Inflammatory macrophage treated with lipopolysaccharide for 4 hours (primary cell): ENCODE results near the gene IL22RA1.

Source experiments
- DNase-seq: peaks from one replicate; pipeline ENCODE4 v3.0.0-alpha.2; 2020

IL22RA1 gene

DNA sequence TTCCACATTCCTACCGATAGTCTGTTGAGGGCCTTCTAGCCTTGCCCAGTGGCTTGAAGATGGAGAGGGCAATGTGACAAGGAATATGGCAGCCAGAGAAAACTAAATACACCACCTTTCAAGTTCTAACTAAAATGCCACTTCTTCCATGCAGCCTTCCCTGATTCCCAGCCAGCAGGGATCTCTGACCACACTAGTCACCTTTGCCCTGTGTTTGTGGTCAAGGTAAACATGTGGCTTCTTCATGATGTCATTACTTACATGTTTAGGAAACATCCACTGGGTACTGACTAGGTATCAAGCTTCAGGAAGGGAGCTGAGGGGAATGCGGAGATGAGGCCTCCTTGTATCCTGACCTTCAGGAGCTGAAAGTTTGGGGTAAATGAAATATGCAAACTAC is 22.6 kb upstream of the IL22RA1 start:
- no peak for DNase-seq

DNA sequence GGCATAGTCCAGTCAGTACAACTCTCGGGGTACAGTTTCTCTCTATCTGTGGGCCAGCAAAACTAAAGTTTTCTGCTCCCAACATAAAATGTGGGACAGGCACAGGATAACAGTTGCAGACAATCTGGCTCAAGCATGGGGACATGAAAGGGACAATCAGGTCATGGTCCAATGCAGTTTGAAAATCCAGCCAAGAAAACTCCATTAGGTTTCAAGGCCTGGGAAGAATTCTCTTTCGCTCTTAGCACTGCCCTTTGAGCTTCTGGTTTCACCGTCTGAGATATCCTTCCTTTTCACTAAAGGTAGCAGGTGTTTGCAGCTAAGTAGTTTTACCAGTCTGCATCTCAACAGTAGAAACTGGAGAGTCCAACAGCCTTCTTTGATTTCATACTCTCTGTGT is 21.1 kb upstream of the IL22RA1 start:
- DNase-seq = no peak

- DNase-seq = no peak
Measured at GRCh38 chr1:24162201-24162600, 19.3 kb upstream of the IL22RA1 start.

- no peak for DNase-seq
Measured at GRCh38 chr1:24161270-24161669, 18.3 kb upstream of the IL22RA1 start.

DNA sequence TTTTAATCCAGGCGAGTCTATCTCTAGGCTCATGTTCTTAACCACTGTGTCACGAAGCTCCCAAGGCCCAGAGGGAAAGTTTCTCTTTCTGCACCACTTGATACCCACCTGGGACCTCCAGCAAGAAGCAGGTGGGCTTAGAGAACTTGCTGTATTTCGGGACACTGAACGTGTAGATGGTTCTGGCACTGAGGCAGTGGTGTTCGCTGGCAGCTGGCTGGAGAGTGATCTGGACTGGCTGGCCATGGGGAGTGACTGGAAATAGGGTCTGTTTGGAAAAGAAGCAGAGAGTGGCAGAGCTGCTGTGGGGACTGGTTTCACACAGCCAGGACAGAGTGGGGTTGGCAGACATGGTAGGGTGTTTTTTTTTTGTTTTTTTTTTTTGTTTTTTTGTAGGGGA is 16.4 kb upstream of the IL22RA1 start:
- no peak for DNase-seq

- no peak for DNase-seq
Measured at GRCh38 chr1:24157918-24158481, 15.1 kb upstream of the IL22RA1 start.

- no peak for DNase-seq
Measured at GRCh38 chr1:24156542-24157260, 13.8 kb upstream of the IL22RA1 start.

DNA sequence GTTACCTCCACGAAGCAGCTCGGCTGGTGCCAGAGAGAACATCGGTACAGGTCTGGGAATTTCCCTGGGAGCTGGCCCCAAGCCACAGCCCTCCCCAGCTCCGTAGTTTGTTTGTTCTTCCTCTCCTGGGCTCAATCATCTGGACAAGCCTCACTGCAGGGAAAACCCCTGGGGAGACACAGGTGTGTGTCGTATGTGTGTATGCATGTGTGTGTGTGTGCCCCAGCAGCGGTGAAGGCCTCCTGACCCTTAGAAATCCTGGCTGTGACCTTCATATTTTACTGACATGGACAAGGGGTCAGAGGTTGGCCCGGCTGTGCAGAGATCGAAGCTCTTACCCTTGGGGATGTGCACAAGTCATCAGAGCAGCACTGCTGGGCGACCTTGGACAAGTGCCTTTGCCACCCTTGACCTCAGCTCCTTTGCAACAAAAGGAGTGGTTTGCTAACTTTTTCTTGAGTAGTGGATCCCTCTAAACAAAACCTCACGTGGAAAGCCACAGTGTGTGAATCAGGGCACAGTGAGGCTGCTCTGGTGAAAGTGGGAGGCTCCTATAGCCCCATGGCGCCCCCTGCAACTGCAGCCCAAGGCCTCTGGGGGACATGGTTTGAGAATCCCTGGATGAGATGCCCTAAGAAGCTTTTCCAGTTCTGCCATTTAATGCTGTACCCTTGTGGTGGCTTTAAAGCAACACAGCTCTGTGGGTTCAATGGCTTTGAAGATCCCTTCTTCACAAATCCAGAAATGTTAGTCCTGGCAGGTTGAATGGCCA is 12.3 kb upstream of the IL22RA1 start:
- DNase-seq = peak; percentile 11

DNA sequence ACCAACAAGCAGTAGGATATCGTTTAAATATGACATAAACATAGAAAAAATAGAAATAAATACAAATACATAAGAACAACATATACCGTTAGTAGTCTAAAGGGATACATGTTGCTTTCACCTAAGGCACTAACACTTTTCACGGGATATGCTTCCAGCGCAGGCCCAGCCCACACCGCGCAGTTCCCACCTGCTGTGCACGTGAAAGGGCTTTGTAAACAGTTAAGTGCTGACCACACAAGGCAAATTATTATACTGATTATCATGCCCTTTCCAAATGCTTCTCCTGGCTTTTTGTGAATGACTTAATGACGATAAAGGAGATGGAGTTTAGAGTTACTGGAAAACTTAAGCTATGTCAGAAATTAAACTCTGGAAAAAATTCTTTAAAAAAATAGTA is 11.3 kb upstream of the IL22RA1 start:
- DNase-seq = no peak

GRCh38 chr1:24152631-24153494 is 9.9 kb upstream of the IL22RA1 start:
- no peak for DNase-seq

DNA sequence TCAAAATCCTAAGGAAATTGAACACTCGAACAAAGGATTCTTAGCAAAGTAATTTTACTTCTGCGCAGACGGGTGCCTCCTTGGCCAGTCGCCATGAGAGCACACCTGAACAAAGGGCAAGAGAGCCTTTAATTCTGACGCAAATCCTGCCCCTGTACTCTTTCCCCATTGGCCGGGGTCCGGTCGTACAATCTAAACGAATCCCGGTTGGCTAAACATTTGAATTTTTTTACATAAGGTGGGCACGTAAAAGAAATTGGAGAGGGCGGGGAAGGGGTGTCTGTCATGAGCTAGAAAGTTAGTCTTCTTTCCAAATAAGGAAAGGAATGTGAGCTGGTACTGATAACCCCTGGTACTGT is 8.2 kb upstream of the IL22RA1 start:
- DNase-seq = no peak

GRCh38 chr1:24150234-24151174 is 7.6 kb upstream of the IL22RA1 start:
- peak; percentile 74 for DNase-seq

GRCh38 chr1:24149866-24150233 is 6.9 kb upstream of the IL22RA1 start:
- peak; percentile 84 for DNase-seq

DNA sequence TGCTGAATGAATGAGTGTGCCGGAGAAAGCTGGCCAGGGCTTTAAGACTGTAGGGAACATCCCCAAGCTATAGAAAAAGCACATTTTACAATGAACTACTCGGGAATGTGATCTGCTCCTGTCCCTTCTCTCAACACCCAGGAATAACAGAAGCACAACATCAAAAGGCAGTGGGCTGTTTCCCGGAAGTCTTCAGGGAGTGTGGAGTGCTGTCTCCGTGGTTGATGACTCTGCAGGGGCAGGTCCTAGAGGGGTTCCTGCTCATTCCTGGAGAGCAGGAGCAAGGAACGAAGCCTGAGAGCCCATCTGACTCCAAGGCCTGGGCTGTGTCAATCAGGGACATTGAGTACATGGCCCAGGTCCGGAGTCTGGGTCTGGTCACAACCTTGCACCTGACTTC is 4.9 kb upstream of the IL22RA1 start:
- no peak for DNase-seq

DNA sequence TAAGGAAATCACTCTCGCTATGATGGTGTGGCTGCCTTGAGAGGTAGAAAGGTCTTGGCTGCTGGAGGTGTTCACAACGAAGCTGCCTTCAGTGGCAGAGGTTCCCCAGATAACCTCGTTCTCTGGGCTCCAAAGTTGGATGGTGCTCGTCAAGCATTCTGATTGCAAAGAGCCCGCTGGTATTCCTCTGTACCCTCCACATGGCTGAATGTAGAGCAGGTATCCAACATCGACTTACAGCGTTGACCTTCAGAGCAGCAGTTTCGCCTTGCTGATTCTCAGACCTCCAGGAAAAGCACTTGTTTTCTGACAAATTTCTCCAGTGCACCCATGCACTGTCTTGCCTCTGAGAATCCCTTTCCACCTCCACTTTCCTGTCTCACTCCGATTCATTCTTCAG is 4.3 kb upstream of the IL22RA1 start:
- DNase-seq = no peak

DNA sequence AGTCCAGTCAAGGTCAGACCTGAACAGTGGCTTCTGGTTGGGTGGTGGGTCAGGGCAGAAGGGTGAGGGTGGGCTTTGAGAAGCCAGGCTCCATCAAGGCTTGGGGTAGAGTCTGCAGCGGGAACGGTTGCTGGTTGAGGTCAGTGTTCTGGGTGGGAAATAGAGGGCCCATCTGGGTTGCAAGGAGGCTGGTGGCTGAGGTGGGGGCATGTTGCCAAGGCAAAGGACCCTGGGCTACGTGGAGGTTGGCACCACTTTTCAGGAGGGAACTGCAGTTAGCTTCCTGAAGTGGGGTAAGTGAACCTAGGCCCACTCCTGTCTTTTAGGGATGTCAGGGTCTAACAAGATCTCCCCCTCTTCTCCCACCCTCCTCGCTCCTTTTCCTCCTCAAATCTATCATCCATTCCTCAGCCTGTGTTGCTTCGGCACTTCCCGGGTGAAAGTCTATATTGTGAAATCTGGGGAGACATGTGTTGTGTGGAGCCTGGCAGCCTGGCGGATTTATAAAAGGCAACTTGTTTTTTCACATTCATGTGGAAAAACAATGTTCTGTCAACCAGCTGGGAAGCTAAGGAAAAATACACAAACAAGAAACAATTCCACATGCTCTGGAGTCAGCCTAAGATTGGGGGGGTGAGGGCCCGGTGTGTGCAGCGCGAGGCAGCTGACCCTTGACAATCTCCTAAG is 1.5 kb downstream of the IL22RA1 start:
- no peak for DNase-seq

DNA sequence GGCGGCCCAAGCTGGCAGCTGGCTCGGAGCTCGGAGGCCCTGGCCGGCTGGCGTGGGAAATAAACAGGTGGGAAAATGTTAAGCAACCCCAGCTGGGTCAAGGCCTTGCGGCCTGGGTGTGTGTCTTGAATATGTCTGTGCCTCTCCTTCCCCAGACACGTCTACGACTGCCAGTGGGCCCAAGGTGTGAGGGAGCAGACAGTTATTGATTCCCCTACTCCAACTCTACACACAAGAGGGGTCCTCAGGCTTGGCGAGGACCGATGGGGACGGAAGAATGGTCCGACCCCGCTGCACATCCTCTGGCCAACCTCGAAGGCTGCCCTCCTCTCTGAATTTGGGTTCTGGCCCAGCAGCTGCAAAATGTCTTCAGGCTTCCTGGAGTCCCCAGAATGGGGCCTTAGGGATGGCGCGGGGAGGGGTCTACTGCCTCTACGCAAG is 2.2 kb downstream of the IL22RA1 start:
- no peak for DNase-seq

DNA sequence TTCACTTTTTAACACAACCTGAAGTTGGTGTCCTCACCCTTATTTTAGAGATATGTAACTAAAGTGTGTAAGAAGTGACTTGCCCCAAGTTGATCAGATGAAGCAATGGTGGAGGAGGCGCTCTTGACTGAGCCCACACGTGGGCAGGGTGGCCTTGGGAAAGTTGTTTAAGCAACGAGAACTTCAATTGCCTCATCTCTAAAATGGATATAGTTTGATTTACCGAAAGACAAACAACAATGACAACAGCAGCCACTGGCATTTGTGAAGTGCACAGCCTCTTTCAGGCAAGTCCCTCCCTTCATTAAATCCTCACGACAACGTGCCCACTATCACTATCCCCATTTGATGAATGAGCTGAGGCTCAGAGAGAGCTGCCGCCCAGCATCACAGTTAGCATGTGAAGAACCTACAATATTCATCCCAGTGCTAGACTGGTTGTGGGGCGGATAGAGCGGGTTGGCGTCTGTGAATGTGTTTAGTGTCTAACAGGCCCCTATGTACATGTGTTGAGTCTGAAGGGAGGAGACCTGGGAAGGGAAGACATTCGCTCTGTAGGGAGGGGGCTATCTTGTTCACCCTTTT is 3.0 kb downstream of the IL22RA1 start:
- DNase-seq = peak; percentile 71

- no peak for DNase-seq
Measured at GRCh38 chr1:24139222-24139489, 3.8 kb downstream of the IL22RA1 start.

- peak; percentile 26 for DNase-seq
Measured at GRCh38 chr1:24138476-24139221, 4.3 kb downstream of the IL22RA1 start.
